GM23248 (cell line): Measurements from ENCODE around the gene BTG3.

Source experiments
- EZH2 ChIP-seq: fragments of 200-600 bp; sonication (generic); IDR thresholded peaks from 2 replicates; pipeline ENCODE4 v1.6.1; 2018; ENCODE audit warnings: antibody characterized with exemption, mild to moderate bottlenecking; ENCODE audit not compliant: insufficient read depth, poor library complexity, severe bottlenecking
- EZH2phosphoT487 ChIP-seq: fragments of 200-600 bp; sonication (generic); IDR thresholded peaks from 2 replicates; pipeline ENCODE4 v1.6.1; 2018; ENCODE audit warnings: antibody characterized with exemption, moderate library complexity, mild to moderate bottlenecking, low read depth; ENCODE audit not compliant: insufficient read depth

DNA sequence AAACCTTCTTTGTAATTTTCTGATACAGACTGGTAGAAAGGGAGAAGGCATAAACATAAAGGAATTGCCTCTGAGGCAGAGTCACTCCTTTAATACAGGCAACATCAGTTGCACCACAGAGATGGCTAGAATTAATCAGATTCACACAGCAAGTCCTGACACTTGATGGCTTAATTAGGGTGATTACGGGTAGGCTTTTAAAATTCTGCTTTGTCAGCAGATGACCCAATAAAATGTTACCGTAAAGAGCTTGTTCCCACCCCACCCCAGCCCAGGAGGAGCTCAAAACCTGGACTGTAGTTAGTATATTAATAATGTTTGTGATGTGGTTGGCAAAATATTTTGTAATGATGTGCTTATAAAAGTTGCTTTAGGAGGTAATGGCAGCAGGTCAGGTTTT lies 9.3 kb upstream of the BTG3 start:
- TF ChIP-seq EZH2phosphoT487 (no peak), EZH2 (no peak)
